Keratinocyte (primary cell): ENCODE measurements around the gene RBFA. TPM values are rescaled to one million over a fixed set of nuclear protein-coding genes. Genes with fewer than 3 reads are reported as not detected.

Experiments
- DNase-seq: peaks from one replicate; pipeline ENCODE4 v3.0.0-alpha.2; 2011; ENCODE audit warnings: low read depth, missing footprints, low spot score
- FAIRE-seq: peaks from 2 replicates; lab custom pipeline; 2011; peaks lifted over from hg19 to GRCh38; lab: Jason Lieb, UNC
- H2AFZ ChIP-seq: 2 replicates; pipeline ENCODE4 v1.6.0; 2012; ENCODE audit warnings: low read length, control low read depth, inconsistent platforms; ENCODE audit not compliant: control insufficient read depth
- H3K27ac ChIP-seq: 2 replicates; pipeline ENCODE4 v1.5.1; 2011; ENCODE audit warnings: low read length; ENCODE audit not compliant: control insufficient read depth, insufficient read depth
- H3K27me3 ChIP-seq: 3 replicates; pipeline ENCODE4 v1.6.0; 2011; ENCODE audit warnings: low read length; ENCODE audit not compliant: control insufficient read depth, insufficient read depth; ENCODE audit errors: extremely low read depth
- H3K36me3 ChIP-seq, 2 experiments: 2 replicates in 1 of 2; 3 replicates in 1 of 2; pipeline ENCODE4 v1.5.1; 2011; ENCODE audit warnings: low read length in 2 of 2, mild to moderate bottlenecking in 1 of 2; ENCODE audit not compliant: control insufficient read depth in 2 of 2, insufficient read depth in 2 of 2; ENCODE audit errors: extremely low read depth in 1 of 2
- H3K4me1 ChIP-seq: 3 replicates; pipeline ENCODE4 v1.5.1; 2011; ENCODE audit warnings: low read length; ENCODE audit not compliant: control insufficient read depth, insufficient read depth; ENCODE audit errors: extremely low read depth
- H3K4me2 ChIP-seq: 3 replicates; pipeline ENCODE4 v1.6.0; 2011; ENCODE audit warnings: low read depth, low read length; ENCODE audit not compliant: control insufficient read depth, insufficient read depth; ENCODE audit errors: extremely low read depth
- H3K4me3 ChIP-seq, 3 experiments: fragments of 200-600 bp in 1 of 3; sonication (generic) in 1 of 3; 2 replicates in 2 of 3; 3 replicates in 1 of 3; pipeline ENCODE4 v1.5.1; 2011 to 2016; ENCODE audit warnings: low read length in 3 of 3, mild to moderate bottlenecking in 3 of 3, control low read depth in 2 of 3, inconsistent platforms in 1 of 3, low read depth in 1 of 3, mixed read lengths in 1 of 3, mixed run types in 1 of 3, moderate library complexity in 1 of 3; ENCODE audit not compliant: control insufficient read depth in 2 of 3, insufficient read depth in 2 of 3; ENCODE audit errors: extremely low read depth in 1 of 3
- H3K79me2 ChIP-seq: 2 replicates; pipeline ENCODE4 v1.6.0; 2012; ENCODE audit warnings: low read length; ENCODE audit not compliant: control insufficient read depth, insufficient read depth
- H3K9ac ChIP-seq: 3 replicates; pipeline ENCODE4 v1.6.0; 2011; ENCODE audit warnings: low read length; ENCODE audit not compliant: control insufficient read depth, insufficient read depth; ENCODE audit errors: extremely low read depth
- H3K9me1 ChIP-seq: 3 replicates; pipeline ENCODE4 v1.6.0; 2011; ENCODE audit warnings: low read length; ENCODE audit not compliant: control insufficient read depth, insufficient read depth; ENCODE audit errors: extremely low read depth
- H3K9me3 ChIP-seq: 2 replicates; pipeline ENCODE4 v1.5.1; 2012; ENCODE audit warnings: low read depth, low read length; ENCODE audit not compliant: control insufficient read depth
- H4K20me1 ChIP-seq: 3 replicates; pipeline ENCODE4 v1.6.0; 2011; ENCODE audit warnings: low read length; ENCODE audit not compliant: control insufficient read depth, insufficient read depth; ENCODE audit errors: extremely low read depth
- CTCF ChIP-seq, 3 experiments: IDR thresholded peaks in 1 of 3; conservative IDR thresholded peaks in 1 of 3; optimal IDR thresholded peaks in 1 of 3; 2 replicates in 2 of 3; 3 replicates in 1 of 3; pipeline versions ENCODE3 to v1.5.1; 2011; ENCODE audit warnings: low read length in 3 of 3, mild to moderate bottlenecking in 3 of 3, moderate library complexity in 2 of 3, control low read depth in 1 of 3, inconsistent platforms in 1 of 3; ENCODE audit not compliant: insufficient read depth in 2 of 3; ENCODE audit errors: extremely low read depth in 1 of 3
- EZH2 ChIP-seq: IDR thresholded peaks from one replicate; pipeline ENCODE4 v1.6.1; 2012; ENCODE audit warnings: inconsistent platforms, mild to moderate bottlenecking, low read length, moderate library complexity
- dilution Hi-C: fragments of 300-500 bp; cut with MboI; formaldehyde crosslinking; loops from one replicate; pipeline ENCODE4 v1.7.0; 2020; ENCODE audit warnings: low sequenced_read_pairs; ENCODE audit not compliant: extremely low pct_ligation_motif_present
- polyA plus RNA-seq, 5 experiments: library from polyadenylated mRNA; depleted of rRNA in 3 of 5; stranded (reverse) in 3 of 5; stranded (forward) in 1 of 5; unstranded in 1 of 5; fragments of >200 nt; gene quantifications; 1 replicate in 1 of 5; 2 replicates in 3 of 5; 3 replicates in 1 of 5; pipeline versions ENCODE4 v1.2.1 to v1.2.3, GENCODE V29; 2011 to 2012; ENCODE audit warnings: missing spikeins in 2 of 5, low read depth in 1 of 5, low replicate concordance in 1 of 5

The RBFA gene
- polyA plus RNA-seq, 1 donor (not counting 4 experiments of a cell fraction or from before 2014, with no cell fraction given) = 30.7 TPM

DNA sequence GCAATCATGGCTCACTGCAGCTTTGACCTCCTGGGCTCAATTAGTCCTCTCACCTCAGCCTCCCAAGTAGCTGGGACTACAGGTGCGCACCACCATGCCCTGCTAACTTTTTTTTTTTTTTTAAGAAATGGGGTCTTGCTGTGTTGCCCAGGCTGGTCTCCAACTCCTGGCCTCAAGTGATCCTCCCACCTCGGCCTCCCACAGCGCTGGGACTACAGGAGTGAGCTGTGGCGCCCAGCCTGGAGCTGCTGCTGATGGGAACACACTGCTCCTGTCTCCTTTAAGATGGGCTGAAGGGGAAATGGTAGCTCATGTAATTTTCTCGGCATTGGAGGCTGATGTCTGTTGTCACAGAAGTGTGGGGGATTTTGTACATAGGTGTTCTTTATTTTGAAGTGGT is 39.9 kb downstream of the RBFA start:
- dilution Hi-C loops = no loop called here

GRCh38 chr18:80074697-80075096 is 40.5 kb downstream of the RBFA start:
- Histone ChIP-seq H3K79me2 (no peaks in the 10 kb centered on the region), H3K9me1 (no peaks in the 10 kb centered on the region), H3K9me3 (no peaks in the 10 kb centered on the region), H2AFZ (no peak overlapping the region), H3K27ac (no peak overlapping the region), H3K36me3 (no peaks in the 10 kb centered on the region), H3K27me3 (no peaks in the 10 kb centered on the region), H3K9ac (no peak overlapping the region), H3K4me2 (no peak overlapping the region), H4K20me1 (no peaks in the 10 kb centered on the region), H3K4me3 (no peak overlapping the region), H3K4me1 (no peaks in the 10 kb centered on the region)
- FAIRE-seq = no peak
- TF ChIP-seq EZH2 = no peak
- no peak for TF ChIP-seq CTCF (optimal IDR thresholded peaks at IDR 0.05 in 1 of 3, IDR thresholded peaks at IDR 0.05 in 1 of 3, conservative IDR thresholded peaks at IDR 0.05 in 1 of 3; ENCODE audit: extremely low read depth in 1 of 3, insufficient read depth in 2 of 3, low read length in 3 of 3)
- no peak for DNase-seq
- dilution Hi-C loops = no loop called here

More for the DNA sequence above, 39.9 kb downstream of the RBFA start:
- no peaks in the 10 kb centered on the region for H3K9me3 ChIP-seq
- no peak overlapping the region for H3K4me3 ChIP-seq
- H3K27me3 ChIP-seq = no peaks in the 10 kb centered on the region
- no peak overlapping the region for H3K27ac ChIP-seq
- no peak overlapping the region for H2AFZ ChIP-seq
- FAIRE-seq (no peak), DNase-seq (no peak)
- H3K79me2 ChIP-seq = no peaks in the 10 kb centered on the region
- H3K4me2 ChIP-seq = no peak overlapping the region
- no peaks in the 10 kb centered on the region for H3K4me1 ChIP-seq
- no peaks in the 10 kb centered on the region for H3K9me1 ChIP-seq
- no peak overlapping the region for H3K9ac ChIP-seq
- no peaks in the 10 kb centered on the region for H3K36me3 ChIP-seq
- H4K20me1 ChIP-seq = no peaks in the 10 kb centered on the region
- TF ChIP-seq EZH2 (no peak), CTCF (optimal IDR thresholded peaks at IDR 0.05 in 1 of 3, IDR thresholded peaks at IDR 0.05 in 1 of 3, conservative IDR thresholded peaks at IDR 0.05 in 1 of 3; ENCODE audit: extremely low read depth in 1 of 3, insufficient read depth in 2 of 3, low read length in 3 of 3) (no peak)
